NCI-H1694 treated with DMSO at 0.1 percent for 48 hours (cell line): ENCODE data around the gene LSM10.

Experiments
- DNase-seq: peaks from one replicate; lab custom pipeline; 2025; lab: John Stamatoyannopoulos, UW

Gene LSM10

GRCh38 chr1:36397378-36398230 lies at the start of gene LSM10:
Gene LSM10, minus strand, starts transcription at chr1:36397908. Its CDS starts 3,779 bp downstream, at chr1:36394129.
- DNase-seq, result peak; percentile 68

GRCh38 chr1:36447450-36447849 lies 49.7 kb upstream of the LSM10 start:
- no peak for DNase-seq

GRCh38 chr1:36446746-36447145 lies 49.0 kb upstream of the LSM10 start:
- no peak for DNase-seq

- peak; percentile 65 for DNase-seq
These were observed 48.6 kb upstream of the LSM10 start for GRCh38 chr1:36446271-36446670.

GRCh38 chr1:36443297-36443696 lies 45.6 kb upstream of the LSM10 start:
- DNase-seq, result no peak

GRCh38 chr1:36442337-36442736 lies 44.6 kb upstream of the LSM10 start:
- DNase-seq, result no peak

GRCh38 chr1:36440646-36441045 lies 42.9 kb upstream of the LSM10 start:
- no peak for DNase-seq

- DNase-seq, result no peak
These were observed 42.3 kb upstream of the LSM10 start for GRCh38 chr1:36440044-36440443.

- DNase-seq, result no peak
These were observed 41.0 kb upstream of the LSM10 start for GRCh38 chr1:36438715-36439114.

- DNase-seq, result no peak
These were observed 39.1 kb upstream of the LSM10 start for GRCh38 chr1:36436821-36437220.

GRCh38 chr1:36433102-36433501 lies 35.4 kb upstream of the LSM10 start:
- DNase-seq, result no peak

- no peak for DNase-seq
These were observed 34.9 kb upstream of the LSM10 start for GRCh38 chr1:36432616-36433015.

- DNase-seq, result no peak
These were observed 28.1 kb upstream of the LSM10 start for GRCh38 chr1:36425791-36426190.

- DNase-seq, result no peak
These were observed 23.9 kb upstream of the LSM10 start for GRCh38 chr1:36421649-36422048.

GRCh38 chr1:36420836-36421317 lies 23.2 kb upstream of the LSM10 start:
- peak; percentile 62 for DNase-seq

- DNase-seq, result no peak
These were observed 22.7 kb upstream of the LSM10 start for GRCh38 chr1:36420409-36420808.

GRCh38 chr1:36419569-36419968 lies 21.9 kb upstream of the LSM10 start:
- no peak for DNase-seq

- no peak for DNase-seq
These were observed 21.4 kb upstream of the LSM10 start for GRCh38 chr1:36419140-36419539.

GRCh38 chr1:36417931-36418330 lies 20.2 kb upstream of the LSM10 start:
- DNase-seq, result no peak

GRCh38 chr1:36415661-36416326 lies 18.1 kb upstream of the LSM10 start:
- no peak for DNase-seq

- no peak for DNase-seq
These were observed 16.7 kb upstream of the LSM10 start for GRCh38 chr1:36414384-36414783.

- no peak for DNase-seq
These were observed 14.3 kb upstream of the LSM10 start for GRCh38 chr1:36411674-36412648.
